ENCODE data around the gene MAGEB17.
"Not testable (repeated sequence)": the region's sequence is repeated elsewhere in the genome, so short reads cannot be mapped to it uniquely, and the experiment has no call there.

Gene MAGEB17

GRCh38 chrX:16156692-16157331, 10.5 kb upstream of the MAGEB17 start:
- no peak for DNase-seq (ENCODE audit: low read depth)

GRCh38 chrX:16160729-16161128, 6.6 kb upstream of the MAGEB17 start:
- peak; percentile 68 for DNase-seq (ENCODE audit: low read depth)

- DNase-seq (ENCODE audit: low read depth): not testable (repeated sequence)
Measured at GRCh38 chrX:16161173-16161572, 6.1 kb upstream of the MAGEB17 start.

GRCh38 chrX:16162391-16162790, 4.9 kb upstream of the MAGEB17 start:
- DNase-seq (ENCODE audit: low read depth): no peak

GRCh38 chrX:16164748-16165147, 2.5 kb upstream of the MAGEB17 start:
- no peak for DNase-seq (ENCODE audit: low read depth)

GRCh38 chrX:16171039-16171438, 3.8 kb downstream of the MAGEB17 start:
- no peak for DNase-seq (ENCODE audit: low read depth)

- DNase-seq (ENCODE audit: low read depth): no peak
Measured at GRCh38 chrX:16171944-16172343, 4.7 kb downstream of the MAGEB17 start.

- DNase-seq (ENCODE audit: low read depth): no peak
Measured at GRCh38 chrX:16172391-16172790, 5.1 kb downstream of the MAGEB17 start.

GRCh38 chrX:16175329-16176061, 8.2 kb downstream of the MAGEB17 start:
- no peak for DNase-seq (ENCODE audit: low read depth)

GRCh38 chrX:16177260-16177659, 10.0 kb downstream of the MAGEB17 start:
- DNase-seq (ENCODE audit: low read depth): no peak

GRCh38 chrX:16183843-16184242, 16.6 kb downstream of the MAGEB17 start:
- not testable (repeated sequence) for DNase-seq (ENCODE audit: low read depth)

GRCh38 chrX:16185725-16186136, 18.4 kb downstream of the MAGEB17 start:
- DNase-seq (ENCODE audit: low read depth): peak; percentile 74

- DNase-seq (ENCODE audit: low read depth): no peak
Measured at GRCh38 chrX:16186380-16187007, 19.2 kb downstream of the MAGEB17 start.

- DNase-seq (ENCODE audit: low read depth): no peak
Measured at GRCh38 chrX:16187024-16187760, 19.9 kb downstream of the MAGEB17 start.

GRCh38 chrX:16188687-16189086, 21.4 kb downstream of the MAGEB17 start:
- no peak for DNase-seq (ENCODE audit: low read depth)

GRCh38 chrX:16191605-16192004, 24.3 kb downstream of the MAGEB17 start:
- DNase-seq (ENCODE audit: low read depth): no peak

- DNase-seq (ENCODE audit: low read depth): no peak
Measured at GRCh38 chrX:16196829-16197228, 29.5 kb downstream of the MAGEB17 start.

GRCh38 chrX:16199343-16199742, 32.1 kb downstream of the MAGEB17 start:
- DNase-seq (ENCODE audit: low read depth): no peak

- DNase-seq (ENCODE audit: low read depth): no peak
Measured at GRCh38 chrX:16202943-16203342, 35.7 kb downstream of the MAGEB17 start.

- DNase-seq (ENCODE audit: low read depth): no peak
Measured at GRCh38 chrX:16204538-16204937, 37.3 kb downstream of the MAGEB17 start.

GRCh38 chrX:16205840-16206239, 38.6 kb downstream of the MAGEB17 start:
- DNase-seq (ENCODE audit: low read depth): no peak

- DNase-seq (ENCODE audit: low read depth): no peak
Measured at GRCh38 chrX:16207634-16208033, 40.4 kb downstream of the MAGEB17 start.

- DNase-seq (ENCODE audit: low read depth): no peak
Measured at GRCh38 chrX:16208601-16209000, 41.3 kb downstream of the MAGEB17 start.
